Stimulated activated CD4-positive, alpha-beta T cell treated with anti-CD3 and anti-CD28 coated beads, TNF-alpha, amount 100 ng/mL, for 48 hours (primary cell): Measurements from ENCODE around the gene MEIOSIN.
A peak's percentile ranks its signal among the peaks of the same experiment; 100 is the strongest.
"Not testable (repeated sequence)": the region's sequence is repeated elsewhere in the genome, so short reads cannot be mapped to it uniquely, and the experiment has no call there.

Experiments used
- DNase-seq, 3 donors: peaks; one replicate each; pipeline ENCODE4 v3.0.0-alpha.2; 2020; ENCODE audit warnings: low read depth in 3 of 3

MEIOSIN gene, protein sequence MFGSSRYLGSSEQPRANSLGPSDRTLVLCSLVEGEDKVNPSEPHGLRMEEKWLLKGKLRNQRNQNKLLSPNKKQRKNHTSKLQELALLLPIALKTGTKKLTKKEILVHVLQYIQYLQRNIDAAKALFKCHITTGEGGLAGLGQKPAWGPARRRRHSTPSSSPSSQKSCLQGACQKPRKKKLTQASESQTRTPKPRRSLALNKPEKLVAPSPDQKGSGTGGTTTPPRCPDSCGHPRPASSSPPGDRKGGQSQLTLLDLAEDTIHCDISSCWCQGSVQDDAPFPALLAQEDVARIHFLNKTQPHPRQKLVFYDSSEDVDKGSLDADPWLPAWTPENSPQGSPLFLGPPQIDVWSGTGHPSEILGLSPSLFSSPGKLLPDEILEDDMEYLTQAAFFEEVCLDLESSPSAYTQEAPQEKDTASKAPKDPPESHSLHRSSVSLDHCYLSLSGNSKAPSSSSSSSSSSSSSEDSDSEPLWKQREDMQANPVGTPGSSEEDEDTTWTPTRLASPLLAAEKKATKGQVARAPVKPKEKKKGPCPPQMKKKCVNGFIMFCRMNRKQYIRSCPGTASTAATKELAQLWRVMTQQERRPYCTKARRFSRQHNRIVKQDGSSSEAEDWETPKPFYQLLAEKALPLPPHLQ

DNA sequence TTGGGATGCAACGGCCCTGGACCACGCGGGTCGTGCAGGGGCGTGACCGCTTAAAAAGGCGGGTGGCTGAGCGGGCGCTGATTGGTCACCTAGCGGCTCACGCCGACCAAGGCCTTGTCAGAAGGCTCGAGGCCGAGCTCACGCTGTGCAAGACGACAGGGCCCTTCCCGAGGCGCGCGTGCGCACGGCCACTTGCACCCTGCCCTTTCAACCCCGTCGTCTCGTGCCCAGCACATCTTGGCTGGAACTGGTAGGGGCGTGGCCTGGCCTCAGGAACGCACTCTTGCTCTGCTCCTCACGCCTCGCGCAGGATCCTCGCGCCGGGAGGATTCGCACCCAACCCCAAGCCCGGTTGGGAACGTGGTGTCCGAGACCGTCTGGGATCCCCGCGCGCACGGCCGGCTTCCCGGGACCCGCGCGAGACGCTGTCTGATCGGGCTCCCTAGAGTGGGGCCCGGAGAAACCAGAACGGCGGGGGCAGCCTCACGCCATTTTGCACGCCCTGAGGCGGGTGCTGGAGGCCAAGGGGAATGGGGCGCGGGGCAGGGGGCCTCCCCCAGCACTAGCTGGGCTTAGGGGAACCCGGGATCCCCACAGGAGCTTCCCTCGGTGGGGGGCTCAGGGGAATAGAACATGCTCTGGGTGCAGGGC lies at the start of gene MEIOSIN:
Gene MEIOSIN, plus strand, starts transcription at position 280 of the 651 bp plus-strand sequence. CDS start 1,938 bp downstream, outside the sequence.
- DNase-seq, result no peak

DNA sequence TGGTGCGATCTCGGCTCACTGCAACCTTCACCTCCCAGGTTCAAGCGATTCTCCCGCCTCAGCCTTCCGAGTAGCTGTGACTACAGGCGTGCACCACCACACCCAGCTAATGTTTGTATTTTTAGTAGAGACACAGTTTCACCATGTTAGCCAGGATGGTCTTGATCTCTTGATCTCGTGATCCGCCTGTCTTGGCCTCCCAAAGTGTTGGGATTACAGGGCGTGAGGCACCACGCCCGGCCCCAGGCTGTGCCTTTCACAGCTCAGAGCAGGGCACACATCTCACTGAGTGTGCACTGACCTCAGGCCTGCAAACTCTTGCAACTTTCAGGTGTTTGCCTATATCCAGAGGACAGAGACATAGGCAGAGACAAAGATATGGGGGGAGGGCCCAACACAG lies 48.2 kb upstream of the MEIOSIN start:
- not testable (repeated sequence) for DNase-seq

DNA sequence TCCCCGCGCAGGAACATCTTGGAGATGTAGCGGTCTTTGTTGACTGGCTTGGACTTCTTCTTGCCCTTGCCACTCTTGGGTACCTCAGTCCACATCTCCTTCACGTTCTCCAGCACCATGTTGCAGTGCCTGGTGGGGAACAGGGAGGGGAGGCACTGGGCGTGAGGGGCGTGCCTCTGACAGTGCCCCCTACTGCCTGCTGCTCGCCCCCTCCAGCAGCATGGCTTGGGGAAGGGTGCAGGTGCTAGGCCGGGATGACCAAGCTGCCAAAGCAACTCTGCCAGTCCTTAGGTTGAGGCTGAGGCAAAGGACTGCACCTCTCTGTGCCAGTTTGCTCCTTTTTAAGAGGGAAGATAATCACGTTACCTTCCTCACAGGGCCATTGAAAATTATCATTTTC lies 45.6 kb upstream of the MEIOSIN start:
- DNase-seq, result no peak

DNA sequence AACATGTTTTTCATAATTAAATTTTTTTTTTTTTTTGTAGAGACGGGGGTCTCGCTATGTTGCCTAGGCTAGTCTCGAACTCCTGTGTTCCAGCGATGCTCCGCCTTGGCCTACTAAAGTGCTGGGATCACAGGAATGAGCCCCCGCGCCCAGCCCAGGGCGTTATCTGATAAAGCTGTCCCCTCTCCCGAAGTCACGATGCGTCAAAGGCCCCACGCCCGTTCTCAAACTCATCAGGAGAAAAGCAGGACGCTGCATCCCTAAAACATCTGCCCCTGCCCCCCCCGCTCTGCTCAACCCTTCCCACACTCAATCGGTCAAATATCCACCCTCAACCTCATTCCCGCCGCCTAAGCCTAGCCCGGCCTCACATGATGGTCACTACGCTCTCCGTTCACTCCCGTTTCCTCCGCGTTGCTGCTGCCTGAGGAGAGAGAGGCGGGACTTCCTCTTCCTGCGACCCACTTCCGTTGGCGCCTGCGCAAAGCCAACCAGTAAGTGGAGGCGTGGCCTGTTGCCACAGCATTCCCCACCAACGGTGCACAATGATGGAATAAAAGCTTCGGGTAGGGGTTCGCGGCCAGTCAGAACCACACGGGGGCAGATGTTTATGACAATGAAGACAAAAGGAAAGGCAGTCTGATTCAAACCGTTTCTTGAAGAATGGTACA lies 41.6 kb upstream of the MEIOSIN start, which contains the start of gene SNRPD2:
Gene SNRPD2, minus strand, starts transcription at position 438 of the 671 bp plus-strand sequence. Its CDS starts 65 bp downstream, at position 373.
- peak; percentile 83 to 91 (median 86) for DNase-seq

DNA sequence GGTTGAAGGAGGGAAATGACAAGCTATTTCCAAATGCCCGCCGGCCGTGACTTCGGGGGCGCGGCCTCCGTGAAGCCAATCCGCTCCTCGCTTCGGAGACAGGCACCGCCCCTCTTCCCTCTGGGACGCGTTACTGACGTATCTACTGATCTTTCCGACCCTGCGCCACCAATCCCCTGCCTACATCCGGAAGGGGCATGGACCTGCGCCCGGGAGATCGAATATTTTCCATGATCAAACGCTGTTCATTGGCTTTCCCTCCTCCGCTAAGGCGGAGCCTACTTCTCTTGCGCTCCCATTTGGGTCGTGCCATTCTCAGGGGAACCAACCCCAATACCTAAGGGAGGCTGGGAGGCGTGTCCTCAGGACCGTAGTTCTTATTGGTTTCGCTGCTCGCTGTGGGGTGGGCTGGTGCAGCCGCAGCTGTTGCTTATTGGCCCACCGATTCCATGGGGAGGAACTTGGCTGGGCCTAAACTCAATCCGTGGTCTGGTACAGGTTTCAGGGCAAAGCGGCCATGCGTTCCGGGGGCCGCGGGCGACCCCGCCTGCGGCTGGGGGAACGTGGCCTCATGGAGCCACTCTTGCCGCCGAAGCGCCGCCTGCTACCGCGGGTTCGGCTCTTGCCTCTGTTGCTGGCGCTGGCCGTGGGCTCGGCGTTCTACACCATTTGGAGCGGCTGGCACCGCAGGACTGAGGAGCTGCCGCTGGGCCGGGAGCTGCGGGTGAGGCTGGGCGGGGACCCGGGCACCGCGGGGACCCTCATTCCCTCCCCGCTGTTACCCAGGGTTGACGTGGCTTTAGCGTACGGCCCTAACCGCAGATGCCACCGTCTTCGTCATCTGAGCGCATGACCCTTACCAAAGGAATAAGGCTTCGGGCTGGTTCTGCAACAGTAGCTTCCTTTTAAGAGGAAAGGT lies 40.8 kb upstream of the MEIOSIN start, which contains the start of gene QPCTL:
Gene QPCTL, plus strand, starts transcription at position 480 of the 919 bp plus-strand sequence. Its CDS starts 38 bp downstream, at position 518.
- DNase-seq, result peak; percentile 92 to 98 (median 95)

DNA sequence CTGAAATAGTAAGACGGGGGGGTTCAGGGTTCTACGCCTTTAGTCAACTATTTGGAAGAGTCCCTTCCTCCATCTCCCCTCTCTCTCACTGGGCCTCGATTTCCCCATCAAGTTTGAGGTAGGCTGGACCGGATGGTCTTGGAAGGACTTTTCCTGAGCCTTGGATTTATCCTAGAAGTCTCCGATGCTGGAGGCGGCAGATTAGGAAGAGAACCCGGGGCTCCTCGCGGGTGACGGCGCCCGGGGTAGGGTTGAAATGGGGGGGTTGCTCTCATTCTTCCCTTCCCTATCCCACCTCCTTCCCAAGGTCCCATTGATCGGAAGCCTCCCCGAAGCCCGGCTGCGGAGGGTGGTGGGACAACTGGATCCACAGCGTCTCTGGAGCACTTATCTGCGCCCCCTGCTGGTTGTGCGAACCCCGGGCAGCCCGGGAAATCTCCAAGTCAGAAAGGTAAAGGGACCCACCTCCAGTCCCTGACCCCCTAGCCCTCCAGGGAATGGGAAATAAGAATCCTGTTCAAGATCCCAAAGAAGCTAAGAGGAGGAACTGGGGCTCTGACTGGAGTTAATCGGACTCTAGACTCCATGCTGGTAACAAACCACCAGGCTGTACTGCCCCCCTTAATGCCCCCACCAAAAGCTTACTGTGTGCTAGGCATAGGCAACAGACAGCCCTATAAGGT lies 40.0 kb upstream of the MEIOSIN start:
- peak; percentile 57 to 82 (median 77) for DNase-seq

DNA sequence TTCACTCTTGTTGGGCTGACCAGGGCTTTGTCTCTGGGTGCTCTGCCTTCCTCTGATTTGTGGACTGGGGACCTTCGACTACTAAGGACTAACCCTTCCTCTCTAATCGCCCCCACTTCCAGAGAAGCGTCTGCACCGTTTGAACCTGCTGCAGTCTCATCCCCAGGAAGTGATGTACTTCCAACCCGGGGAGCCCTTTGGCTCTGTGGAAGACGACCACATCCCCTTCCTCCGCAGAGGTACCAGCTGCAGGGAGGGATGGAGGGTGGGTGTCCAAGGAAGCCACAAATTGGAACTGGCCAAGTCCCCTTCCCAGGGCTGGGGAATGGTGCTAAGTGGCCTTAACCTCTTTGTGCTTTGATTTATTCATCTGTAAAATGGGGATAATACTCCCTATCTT lies 31.6 kb upstream of the MEIOSIN start:
- no peak for DNase-seq

DNA sequence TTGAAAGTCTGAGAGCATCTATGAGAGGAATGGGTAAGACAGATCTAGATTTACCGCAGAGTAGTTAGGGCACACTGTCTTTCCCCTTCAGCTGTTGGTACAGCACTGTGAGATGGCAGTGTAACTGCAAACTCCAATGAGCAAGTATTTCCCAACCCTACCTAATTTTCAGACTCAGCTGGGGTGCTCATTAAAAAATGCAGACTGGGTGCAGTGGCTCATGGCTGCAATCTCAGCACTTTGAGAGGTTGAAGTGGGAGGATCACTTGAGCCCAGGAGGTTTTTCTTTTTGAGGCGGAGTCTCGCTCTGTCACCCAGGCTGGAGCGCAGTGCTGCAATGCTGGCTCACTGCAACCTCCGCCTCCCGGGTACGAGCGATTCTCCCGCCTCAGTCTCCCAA lies 28.1 kb upstream of the MEIOSIN start:
- no peak for DNase-seq

DNA sequence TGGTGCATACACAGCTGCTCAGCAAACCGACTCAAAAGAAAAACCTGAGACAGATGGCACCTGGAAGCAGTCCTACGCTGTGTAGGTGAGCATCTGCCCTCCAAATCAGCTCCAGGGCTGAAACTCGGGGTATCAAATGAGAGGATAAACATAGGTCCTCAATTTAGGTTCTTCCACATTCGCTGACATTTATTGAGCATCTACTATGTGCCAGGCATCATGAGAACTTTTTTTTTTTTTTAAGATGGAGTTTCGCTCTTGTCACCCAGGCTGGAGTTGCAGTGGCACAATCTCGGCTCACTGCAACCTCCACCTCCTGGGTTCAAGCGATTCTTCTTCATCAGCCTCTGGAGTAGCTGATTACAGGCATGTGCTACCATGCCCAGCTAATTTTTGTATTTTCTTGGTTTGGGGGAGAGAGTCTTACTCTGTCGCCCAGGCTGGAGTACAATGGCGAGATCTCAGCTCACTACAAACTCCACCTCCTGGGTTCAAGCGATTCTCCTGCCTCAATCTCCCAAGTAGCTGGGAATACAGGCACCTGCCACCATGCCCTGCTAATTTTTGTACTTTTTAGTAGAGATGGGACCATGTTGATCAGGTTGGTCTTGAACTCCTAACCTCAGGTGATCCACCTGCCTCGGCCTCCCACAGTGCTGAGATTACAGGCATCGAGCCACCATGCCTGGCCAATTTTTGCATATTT lies 27.4 kb upstream of the MEIOSIN start:
- no peak for DNase-seq

DNA sequence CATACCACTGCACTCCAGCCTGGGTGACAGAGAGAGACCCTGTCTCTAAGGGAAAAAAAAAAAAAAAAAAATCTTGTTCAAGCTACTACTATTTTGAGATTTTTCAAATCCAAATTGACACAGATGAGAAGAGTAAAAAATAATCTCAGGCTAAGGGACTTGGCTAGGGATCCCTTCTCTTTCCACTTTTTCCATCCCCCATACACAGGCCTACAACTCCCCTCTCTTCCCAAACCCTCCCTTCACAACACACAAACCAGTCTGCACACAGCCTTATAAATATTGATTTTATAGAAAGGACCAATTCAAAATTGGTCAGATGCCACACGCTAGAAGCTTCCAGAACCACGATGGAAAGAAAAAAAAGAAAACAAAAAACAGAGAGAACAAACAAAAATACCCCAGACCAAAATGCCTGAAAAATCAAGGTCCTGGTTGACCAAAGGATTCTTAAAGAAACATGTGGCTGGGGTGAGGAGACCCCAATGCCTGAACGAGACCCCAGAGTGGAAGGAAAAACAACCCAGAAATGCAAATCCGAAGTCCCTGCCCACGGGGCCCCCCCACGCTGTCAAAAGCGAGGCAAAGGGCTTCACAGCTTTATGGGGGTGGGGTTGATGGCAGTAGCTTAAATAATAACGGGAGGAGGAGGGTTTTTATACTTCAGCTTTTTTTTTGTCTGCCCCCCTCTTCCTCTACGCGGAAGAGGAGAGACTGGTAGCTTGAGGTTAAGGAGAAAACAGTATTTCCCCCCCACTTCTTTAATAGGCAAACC lies 22.7 kb upstream of the MEIOSIN start:
- DNase-seq, result no peak

DNA sequence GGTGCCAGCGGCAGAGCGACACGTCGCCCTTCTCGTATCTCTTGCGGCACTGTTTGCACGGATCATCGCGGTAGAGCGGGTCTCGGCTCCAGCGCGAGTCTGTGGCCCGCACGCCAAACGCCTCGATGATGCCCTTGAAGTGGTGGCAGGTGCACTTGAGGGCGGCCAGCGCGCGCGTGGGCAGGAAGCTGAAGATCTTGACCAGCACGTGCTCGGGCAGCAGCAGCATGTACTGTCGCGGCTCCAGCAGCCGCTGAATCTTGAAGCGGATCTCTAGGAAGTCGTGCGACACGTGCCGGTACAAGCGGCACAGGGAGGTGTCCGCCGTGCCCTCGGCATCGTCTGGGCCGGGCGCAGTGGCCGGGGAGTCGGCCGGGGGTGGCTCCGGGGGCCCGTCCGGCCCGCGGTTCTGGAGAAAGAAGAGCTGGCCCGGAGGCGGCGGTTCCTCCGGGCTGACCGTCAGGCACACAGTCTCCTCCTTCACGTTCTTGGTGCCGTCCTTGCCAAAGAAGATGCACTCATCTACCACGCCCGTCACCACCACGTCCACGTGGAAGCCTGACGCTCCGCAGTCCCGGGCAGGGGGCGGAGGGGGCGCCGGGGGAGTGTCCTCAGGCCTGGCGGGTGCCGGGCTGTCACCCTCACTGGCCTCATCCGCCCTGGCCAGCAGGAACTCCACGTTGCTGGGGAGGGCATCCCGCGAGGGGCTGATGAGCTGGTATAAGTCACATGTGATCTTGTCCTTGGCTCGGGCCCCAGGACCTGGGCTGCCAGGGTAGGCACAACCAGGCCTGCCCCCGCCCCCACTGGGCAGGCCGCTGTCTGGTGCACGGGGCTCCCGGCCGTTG lies 21.2 kb upstream of the MEIOSIN start:
- DNase-seq, result no peak

DNA sequence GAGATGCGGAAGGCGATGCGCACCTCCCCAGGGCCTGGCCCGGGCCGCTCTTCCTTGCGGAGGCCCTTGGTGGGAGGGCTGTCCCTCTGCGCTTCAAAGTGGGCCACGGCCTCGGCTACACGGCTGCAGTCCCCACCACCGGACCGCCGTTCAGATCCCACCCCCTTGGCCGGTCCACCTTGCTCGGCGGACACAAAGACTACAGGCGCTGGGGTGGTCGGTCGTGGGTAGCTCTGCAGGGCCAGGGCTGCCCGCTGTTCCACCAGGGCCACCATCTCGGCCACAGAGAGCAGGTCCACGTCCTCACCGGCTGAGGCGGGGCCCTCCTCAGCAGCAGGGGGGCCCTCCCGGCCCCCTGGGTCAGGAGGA lies 20.6 kb upstream of the MEIOSIN start:
- DNase-seq, result no peak

DNA sequence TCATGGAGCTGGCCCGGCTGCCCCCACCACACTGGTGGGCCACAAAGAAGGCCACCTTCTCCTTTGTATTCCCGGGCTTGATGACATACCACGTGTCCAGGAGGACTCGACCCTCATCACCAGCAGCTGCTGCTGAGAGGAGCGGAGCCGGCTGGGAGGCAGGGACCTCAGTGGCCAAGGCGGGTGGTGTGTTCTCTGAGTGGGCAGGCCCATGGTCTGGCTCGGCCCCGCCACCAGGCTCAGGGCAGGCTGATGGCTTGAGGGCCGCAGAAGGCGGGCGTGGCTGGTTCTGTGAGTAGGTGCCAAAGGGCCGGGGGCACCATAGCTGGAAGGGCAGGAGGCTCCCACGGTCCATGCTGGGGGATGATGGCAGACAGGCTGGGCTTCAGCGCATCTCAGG lies 20.1 kb upstream of the MEIOSIN start:
- no peak for DNase-seq

DNA sequence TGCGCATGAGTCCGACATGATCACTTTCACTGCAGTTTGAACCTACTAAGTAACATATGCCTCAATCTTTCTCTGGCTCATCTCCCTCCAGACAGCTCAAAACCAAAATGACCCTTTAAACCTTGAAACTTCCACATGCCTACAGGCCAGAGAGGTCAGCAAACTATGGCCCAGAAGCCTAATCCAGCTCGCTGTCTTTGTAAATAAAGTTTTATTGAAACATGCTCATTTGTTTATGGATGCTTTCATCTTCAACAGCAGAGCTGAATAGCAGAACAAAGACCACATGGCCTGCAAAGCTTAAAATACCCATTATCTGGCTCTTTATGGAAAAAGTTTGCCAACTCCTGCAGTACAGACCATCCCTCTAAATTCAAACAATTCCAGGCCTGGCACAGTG lies 18.1 kb upstream of the MEIOSIN start:
- no peak for DNase-seq

DNA sequence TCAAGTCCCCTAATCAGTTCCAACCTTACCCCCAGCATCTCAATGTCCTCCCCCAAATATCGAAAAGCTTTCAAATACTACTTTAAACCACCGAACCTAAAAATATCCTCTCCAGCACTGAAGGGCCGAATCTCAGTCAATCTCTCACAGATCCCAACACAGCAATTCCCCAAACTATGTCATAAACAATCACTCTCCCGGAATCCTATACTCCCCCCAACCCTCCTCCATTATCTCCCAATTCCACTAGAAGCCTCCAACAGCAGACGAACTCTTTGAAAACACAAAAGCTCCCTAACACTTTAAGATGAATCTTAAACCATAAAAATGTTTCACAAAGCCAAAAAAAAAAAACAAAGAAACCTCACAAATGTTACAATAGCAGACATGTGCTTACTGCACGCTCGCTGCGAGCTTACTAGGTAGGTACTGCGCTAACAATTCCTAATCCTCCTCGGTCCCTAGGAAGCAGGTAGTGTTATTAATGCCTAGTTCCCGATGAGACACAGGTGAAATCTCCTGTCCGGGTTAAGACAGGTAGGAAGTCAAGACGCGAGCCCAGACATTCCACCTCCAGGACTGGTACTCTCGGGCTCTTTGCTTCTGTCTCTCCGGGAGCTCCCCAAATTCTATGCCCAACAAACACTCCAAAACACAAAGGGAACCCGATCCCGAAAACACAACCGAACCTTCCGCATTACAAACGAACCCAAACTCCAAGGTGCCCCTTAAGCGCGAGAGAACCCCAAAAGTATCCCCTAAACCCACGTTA lies 16.7 kb upstream of the MEIOSIN start:
- DNase-seq, result peak in 1 of 3 donors; percentile 22

DNA sequence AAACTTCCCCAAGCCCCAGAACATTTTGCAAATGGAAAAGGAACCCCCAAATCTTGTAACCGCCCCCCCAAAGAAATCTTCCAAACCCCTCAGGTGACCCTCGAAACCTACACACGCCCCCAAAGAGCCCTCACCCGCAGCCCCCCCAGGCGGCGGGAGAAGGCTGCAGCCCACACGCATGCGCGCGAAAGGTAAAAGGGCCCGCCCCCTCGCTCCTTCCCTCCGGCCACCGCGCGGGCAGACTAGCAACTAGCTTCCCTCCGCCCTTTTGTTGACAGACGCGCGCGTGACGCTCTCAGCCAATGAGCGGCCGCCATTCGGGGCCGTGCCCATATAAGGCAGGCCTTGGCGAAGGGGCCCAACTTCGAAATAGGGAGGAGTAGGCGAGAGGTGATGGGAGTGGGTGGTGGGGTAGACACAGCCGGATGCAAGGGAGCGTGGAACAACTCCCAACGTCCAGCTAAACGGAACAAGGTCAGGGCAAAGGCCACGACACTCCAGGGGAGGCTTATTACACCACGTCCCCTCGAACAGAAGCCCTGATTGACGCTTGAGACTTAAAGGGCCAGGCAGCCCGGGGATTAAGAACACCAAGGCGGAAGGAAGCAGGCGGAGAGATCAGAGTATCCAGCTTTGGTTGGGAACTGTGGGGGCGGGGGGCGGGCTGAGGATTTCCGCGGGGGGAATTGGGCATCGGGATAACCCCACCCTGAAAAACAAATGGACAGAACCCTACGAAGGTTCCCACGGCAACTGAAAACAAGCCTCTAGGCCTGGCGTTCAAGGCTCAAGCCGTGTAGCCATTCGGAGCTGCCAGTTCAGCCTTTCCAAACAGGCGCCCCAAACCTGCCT lies 15.9 kb upstream of the MEIOSIN start:
- peak; percentile 93 to 98 (median 97) for DNase-seq
